TTC549 (cell line): ENCODE measurements around the gene BHLHE41.
A peak's percentile ranks its signal among the peaks of the same experiment; 100 is the strongest.

ENCODE experiments used
- FAIRE-seq: peaks from 2 replicates; lab custom pipeline; 2012; peaks lifted over from hg19 to GRCh38; lab: Jason Lieb, UNC

The BHLHE41 gene

DNA sequence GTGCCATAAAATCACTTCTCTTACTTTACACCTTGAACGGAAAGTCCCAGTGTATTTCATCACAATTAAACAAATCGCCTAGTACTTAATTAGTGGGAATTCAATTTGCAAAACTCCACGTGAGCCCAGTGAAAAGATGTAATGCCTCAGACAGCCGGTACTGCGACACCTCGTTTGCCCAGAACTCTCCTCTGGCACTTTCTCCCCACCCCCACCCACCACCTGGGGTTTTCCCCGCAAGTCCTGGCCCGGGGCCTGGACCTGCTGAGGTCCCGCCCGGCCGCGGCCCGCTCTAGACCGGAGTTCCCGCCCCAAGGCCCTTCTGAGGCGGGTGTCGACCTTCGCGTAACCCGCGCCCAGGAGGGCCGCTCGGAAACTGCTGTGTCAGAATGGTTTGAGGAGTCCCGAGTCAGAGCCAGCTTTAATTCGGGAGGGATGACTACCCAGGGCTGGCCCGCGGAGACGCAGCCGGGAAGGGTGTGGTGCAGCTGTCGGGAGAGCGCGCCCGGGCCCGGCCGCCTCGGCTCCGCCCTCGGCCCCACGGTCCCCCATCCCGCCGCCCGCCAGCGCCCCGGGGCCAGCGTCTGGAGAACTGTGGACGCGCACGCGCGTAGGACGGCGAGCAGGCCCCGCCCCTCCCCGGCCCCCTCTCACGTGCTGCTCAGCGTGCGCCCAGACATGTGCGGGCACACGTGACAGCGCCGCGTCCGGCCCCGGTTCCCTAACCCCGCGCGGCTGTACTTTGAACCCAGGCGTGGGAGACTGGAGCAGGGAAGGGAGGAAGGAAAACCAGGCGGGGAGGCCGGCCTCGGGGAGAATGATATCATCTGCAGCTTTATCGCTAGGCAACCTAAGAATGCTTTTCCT is 10.8 kb downstream of the BHLHE41 start:
- FAIRE-seq: no peak

- no peak for FAIRE-seq
These were observed 11.6 kb downstream of the BHLHE41 start for GRCh38 chr12:26113181-26113654.

GRCh38 chr12:26112703-26113147 is 12.1 kb downstream of the BHLHE41 start:
- FAIRE-seq: no peak

DNA sequence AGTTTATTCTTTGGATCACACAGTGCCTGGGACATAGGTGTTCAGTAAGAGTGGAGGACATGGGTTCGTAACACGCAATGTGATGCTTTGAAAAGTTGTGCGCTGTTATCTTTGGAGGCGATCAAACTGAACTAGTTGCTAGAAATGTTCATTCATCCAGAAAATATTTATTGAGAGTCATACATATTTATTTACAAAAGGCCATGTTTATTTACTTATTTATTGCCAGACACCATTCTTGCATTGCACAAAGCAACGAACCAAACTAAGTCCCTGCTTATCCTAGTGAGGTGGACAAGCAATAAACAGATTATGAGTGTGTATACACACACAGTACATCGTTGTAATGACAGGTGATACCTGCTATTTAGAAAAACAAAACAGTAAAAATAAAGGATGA is 12.6 kb downstream of the BHLHE41 start:
- FAIRE-seq: no peak

- no peak for FAIRE-seq
These were observed 15.4 kb downstream of the BHLHE41 start for GRCh38 chr12:26109343-26109881.

DNA sequence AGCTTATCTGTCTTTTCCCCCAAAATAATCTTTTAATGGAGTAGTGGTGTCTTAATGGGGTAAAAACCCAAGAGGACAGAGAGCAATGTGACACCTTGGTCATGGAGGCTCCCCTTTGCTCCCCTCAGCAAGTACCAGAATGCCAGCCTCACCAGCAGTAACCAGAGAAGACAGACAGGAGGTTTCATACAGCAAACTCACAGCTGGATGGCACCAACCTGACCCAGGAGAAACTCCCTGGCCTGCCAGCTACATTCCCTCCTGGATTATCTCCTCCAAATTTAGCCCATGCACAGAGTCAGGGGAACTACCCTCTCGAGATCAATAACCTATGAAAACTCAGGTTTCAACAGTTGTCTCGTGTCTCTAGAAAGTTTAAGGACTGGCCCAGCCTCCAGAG is 15.9 kb downstream of the BHLHE41 start:
- no peak for FAIRE-seq

GRCh38 chr12:26106347-26106746 is 18.5 kb downstream of the BHLHE41 start:
- no peak for FAIRE-seq

GRCh38 chr12:26102953-26103352 is 21.9 kb downstream of the BHLHE41 start:
- no peak for FAIRE-seq

GRCh38 chr12:26101763-26102162 is 23.1 kb downstream of the BHLHE41 start:
- FAIRE-seq: no peak

- FAIRE-seq: no peak
These were observed 23.5 kb downstream of the BHLHE41 start for GRCh38 chr12:26101350-26101734.

GRCh38 chr12:26100666-26101349 is 24.0 kb downstream of the BHLHE41 start:
- no peak for FAIRE-seq

DNA sequence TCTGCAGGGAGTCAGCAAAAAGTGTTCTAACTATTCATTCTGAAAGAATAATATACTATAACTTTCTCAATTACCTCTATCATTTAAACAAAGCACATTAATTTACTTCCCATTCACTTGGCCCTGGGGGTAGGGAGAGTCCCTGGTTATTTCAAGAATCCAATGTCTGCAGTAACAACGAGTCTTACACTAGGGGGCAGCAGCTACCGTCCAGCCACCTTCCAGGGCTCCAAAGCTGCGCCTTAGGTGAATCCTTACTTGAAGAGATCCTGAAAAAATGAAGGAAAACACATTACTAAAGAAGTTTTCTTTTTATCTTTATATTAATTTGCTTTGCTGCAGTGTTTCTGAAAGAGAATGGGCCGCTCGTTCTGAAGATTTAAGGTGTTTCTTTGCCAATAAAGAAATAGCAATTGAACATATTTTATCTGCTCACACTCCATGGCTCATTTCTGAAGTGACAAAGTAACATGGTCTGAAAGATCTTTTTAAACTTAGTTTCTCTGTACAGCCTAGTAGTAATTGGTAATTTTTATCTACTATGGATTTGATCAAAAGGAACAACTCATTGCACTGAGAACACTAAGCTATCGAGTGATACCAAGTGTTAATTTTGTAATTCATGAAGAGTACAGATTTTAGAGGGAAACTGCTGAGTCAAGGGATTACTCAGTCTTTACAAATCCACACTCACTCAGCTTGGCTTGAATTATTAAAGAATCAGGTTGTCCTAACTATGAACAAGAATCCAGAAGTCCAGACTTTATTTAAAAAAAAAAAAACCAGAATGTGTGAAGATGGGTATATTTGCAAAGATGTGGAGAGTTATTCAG is 27.6 kb downstream of the BHLHE41 start:
- peak; percentile 89 for FAIRE-seq

- FAIRE-seq: no peak
These were observed 28.8 kb downstream of the BHLHE41 start for GRCh38 chr12:26096036-26096435.

- FAIRE-seq: no peak
These were observed 29.7 kb downstream of the BHLHE41 start for GRCh38 chr12:26095186-26095585.

- no peak for FAIRE-seq
These were observed 32.3 kb downstream of the BHLHE41 start for GRCh38 chr12:26092346-26093105.

DNA sequence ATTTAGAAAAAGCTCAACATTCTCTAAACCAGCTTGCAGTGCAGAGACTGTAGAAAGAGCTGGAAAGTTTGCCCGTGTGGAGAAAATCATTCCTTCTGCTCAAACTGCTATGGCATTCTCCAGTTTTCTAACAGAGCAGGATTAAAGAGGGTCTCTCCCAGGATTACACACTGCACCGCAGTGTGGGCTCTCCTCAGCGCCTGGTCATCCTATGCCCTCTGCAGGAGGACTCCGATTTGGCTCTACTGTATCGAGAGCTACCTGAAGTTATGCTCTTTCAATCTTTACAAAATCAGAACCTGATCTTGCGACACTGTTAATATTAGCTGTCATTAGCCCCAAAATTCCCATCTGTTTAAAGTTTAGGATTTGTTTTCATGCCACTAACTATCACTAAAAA is 33.0 kb downstream of the BHLHE41 start:
- FAIRE-seq: no peak

- no peak for FAIRE-seq
These were observed 33.9 kb downstream of the BHLHE41 start for GRCh38 chr12:26090836-26091510.

DNA sequence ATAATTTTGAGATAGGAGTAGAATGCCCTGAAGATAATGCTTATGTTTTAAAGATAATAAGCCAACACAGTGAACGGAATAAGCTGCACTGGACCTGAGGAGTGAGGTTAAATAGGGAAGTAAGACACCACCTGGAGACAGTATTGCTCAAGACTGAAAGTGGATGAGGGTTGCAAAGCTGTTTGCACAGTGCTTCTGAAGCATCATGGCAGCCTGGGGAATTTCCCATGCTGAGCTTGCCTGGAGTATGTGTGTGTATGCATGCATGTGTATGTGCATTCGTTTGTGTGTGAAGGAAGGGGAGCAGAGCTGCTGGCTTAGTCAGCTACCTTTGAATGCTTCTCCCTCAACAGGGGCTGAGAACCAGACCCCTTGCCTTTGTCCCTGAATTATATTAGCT is 35.8 kb downstream of the BHLHE41 start:
- no peak for FAIRE-seq

DNA sequence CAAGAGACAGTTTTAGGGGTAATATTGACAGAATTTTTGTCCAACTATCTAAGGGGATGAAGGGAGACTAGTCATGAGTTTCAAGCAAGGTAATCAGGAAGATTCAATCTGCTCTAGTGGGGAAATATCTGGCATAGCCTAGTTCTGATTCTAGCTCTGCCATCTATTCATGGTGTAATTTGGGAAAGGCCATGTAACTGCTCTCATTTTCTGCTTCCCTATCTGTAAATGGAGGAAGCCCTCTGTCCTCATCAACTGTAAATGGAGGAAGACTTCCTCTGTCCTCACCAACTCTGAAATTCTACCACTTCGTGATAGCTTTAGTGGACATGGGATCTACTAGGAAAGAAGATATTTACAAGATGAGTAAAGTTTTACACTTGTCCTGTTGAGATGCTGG is 37.9 kb downstream of the BHLHE41 start:
- FAIRE-seq: no peak

- FAIRE-seq: no peak
These were observed 43.9 kb downstream of the BHLHE41 start for GRCh38 chr12:26080911-26081310.
